Activated B cell treated with CpG ODN at 0.5 μM for 24 hours (primary cell): Measurements from ENCODE around the gene TMEM63A. TPM values are rescaled to one million over a fixed set of nuclear protein-coding genes. Genes with fewer than 3 reads are reported as not detected.
"Not testable (repeated sequence)": the region's sequence is repeated elsewhere in the genome, so short reads cannot be mapped to it uniquely, and the experiment has no call there.

Source experiments
- ATAC-seq: fragments of 200-7000 bp; cut with Tn5 transposase; one replicate; pipeline ENCODE4 v1.10.0; 2021; ENCODE audit warnings: low read depth, mild to moderate bottlenecking, moderate library complexity
- CTCF ChIA-PET: fragments of 350-600 bp; sonication (Branson Sonifier 250); formaldehyde crosslinking; loops from one replicate; lab custom pipeline; 2021; ENCODE audit warnings: antibody characterized with exemption; lab: Charles Lee
- POLR2A ChIA-PET: fragments of 350-600 bp; sonication (Branson Sonifier 250); formaldehyde crosslinking; loops from one replicate; lab custom pipeline; 2021; ENCODE audit warnings: antibody characterized with exemption; lab: Charles Lee
- DNase-seq: peaks from one replicate; pipeline ENCODE4 v3.0.0; 2022
- H3K27ac Mint-ChIP-seq: one replicate; pipeline ENCODE4 v1.8.0; 2020; ENCODE audit warnings: mixed read lengths
- H3K27me3 Mint-ChIP-seq: one replicate; pipeline ENCODE4 v1.8.0; 2021; ENCODE audit warnings: mixed read lengths
- H3K36me3 Mint-ChIP-seq: one replicate; pipeline ENCODE4 v1.8.0; 2021; ENCODE audit warnings: low read depth, mixed read lengths
- H3K4me1 Mint-ChIP-seq: one replicate; pipeline ENCODE4 v1.8.0; 2021; ENCODE audit warnings: mixed read lengths
- H3K4me3 Mint-ChIP-seq: one replicate; pipeline ENCODE4 v1.8.0; 2020; ENCODE audit warnings: mild to moderate bottlenecking, mixed read lengths
- H3K9me3 Mint-ChIP-seq: one replicate; pipeline ENCODE4 v1.8.0; 2020; ENCODE audit warnings: mixed read lengths
- intact Hi-C: fragments of 100-400 bp; cut with micrococcal nuclease; formaldehyde crosslinking; loops from one replicate; pipeline ENCODE4 v1.15.1; 2024
- total RNA-seq: library from RNA; stranded (reverse); gene quantifications from 2 replicates; pipeline ENCODE4 v1.2.3, GENCODE V29; 2022
- TF ChIP-seq, protein P1 (sequence below): fragments of 200-600 bp; IDR thresholded peaks from one replicate; pipeline ENCODE4 v1.8.0; 2022; ENCODE audit warnings: antibody characterized with exemption, mild to moderate bottlenecking

Gene TMEM63A
- total RNA-seq, 1 donor from 2014 or later = 74.5 TPM

DNA sequence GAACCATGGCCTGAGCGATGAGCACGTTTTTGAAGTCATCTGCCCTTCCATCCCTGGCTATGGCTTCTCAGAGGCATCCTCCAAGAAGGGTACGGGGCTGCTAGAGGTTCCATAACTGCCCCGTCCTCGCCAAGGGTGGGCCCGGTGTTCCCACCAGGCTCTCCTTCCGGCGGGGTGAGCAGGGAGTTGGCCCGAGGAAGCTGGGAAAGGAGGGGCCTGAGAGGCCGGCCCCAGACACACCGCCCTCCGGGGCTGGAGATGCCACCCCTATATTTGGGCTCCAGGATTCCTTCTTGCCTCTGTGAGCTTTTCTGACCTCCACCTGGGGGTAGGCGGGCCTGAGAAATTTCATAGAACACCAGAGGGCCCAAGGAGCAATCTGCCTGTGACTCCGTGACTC lies 43.4 kb downstream of the TMEM63A start:
- ChIA-PET POLR2A (no interaction called here), CTCF (no interaction called here)
- Mint-ChIP-seq H3K36me3 (no peaks in the 10 kb centered on the region), H3K27me3 (no peaks in the 10 kb centered on the region), H3K27ac (no peak overlapping the region), H3K4me1 (no peaks in the 10 kb centered on the region), H3K9me3 (no peaks in the 10 kb centered on the region), H3K4me3 (no peak overlapping the region)
- ATAC-seq (no peak), DNase-seq (no peak)
- intact Hi-C loops = no loop called here
- TF ChIP-seq, protein P1, sequence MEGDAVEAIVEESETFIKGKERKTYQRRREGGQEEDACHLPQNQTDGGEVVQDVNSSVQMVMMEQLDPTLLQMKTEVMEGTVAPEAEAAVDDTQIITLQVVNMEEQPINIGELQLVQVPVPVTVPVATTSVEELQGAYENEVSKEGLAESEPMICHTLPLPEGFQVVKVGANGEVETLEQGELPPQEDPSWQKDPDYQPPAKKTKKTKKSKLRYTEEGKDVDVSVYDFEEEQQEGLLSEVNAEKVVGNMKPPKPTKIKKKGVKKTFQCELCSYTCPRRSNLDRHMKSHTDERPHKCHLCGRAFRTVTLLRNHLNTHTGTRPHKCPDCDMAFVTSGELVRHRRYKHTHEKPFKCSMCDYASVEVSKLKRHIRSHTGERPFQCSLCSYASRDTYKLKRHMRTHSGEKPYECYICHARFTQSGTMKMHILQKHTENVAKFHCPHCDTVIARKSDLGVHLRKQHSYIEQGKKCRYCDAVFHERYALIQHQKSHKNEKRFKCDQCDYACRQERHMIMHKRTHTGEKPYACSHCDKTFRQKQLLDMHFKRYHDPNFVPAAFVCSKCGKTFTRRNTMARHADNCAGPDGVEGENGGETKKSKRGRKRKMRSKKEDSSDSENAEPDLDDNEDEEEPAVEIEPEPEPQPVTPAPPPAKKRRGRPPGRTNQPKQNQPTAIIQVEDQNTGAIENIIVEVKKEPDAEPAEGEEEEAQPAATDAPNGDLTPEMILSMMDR = no peak

DNA sequence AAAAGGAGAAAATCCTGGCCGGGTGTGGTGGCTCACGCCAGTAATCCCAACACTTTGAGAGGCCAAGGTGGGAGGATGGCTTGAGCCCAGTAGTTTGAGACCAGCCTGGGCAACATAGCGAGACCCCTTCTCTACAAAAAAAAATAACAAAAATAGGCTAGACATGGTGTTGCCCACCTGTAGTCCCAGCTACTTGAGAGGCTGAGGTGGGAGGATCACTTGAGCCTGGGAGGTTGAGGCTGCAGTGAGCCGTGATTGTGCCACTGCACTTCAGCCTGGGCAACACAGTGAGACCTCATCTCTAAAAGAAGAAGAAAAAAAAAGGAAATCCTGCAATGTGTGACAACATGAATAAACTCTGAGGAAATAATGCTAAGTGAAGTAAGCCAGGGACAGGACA lies 45.9 kb downstream of the TMEM63A start:
- DNase-seq, H3K36me3 Mint-ChIP-seq, ATAC-seq, H3K4me1 Mint-ChIP-seq, H3K27ac Mint-ChIP-seq, H3K9me3 Mint-ChIP-seq, POLR2A ChIA-PET, intact Hi-C loops, H3K27me3 Mint-ChIP-seq, H3K4me3 Mint-ChIP-seq, CTCF ChIA-PET: not testable (repeated sequence)

DNA sequence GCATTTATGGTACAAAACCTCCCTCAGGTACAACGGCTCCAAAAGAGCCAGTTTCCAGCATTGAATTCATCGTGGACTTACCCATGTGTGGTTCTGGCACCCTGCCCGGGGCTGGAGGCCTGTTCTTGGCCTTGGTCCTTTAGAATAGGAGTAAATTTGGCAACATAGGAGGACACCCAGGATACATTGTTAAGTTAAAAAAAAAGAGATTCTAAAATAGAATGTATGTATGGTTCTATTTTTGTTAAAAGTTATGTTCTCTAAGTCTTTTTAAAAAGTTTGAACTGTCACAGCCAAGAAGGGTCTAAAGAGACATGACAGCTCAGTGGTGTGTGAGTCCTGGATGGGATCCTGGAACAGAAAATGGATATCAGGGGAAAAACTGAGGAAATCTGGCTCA lies 46.3 kb downstream of the TMEM63A start:
- Mint-ChIP-seq H3K27me3 (no peaks in the 10 kb centered on the region), H3K4me1 (no peaks in the 10 kb centered on the region), H3K27ac (no peak overlapping the region), H3K4me3 (no peak overlapping the region), H3K36me3 (no peaks in the 10 kb centered on the region), H3K9me3 (no peaks in the 10 kb centered on the region)
- ChIA-PET CTCF (no interaction called here), POLR2A (interaction anchor here (0.6 kb wide), 1 partner anchor 87 kb away, joined by 5 read pairs; no protein-coding TSS in a partner anchor)
- intact Hi-C loops = no loop called here
- no peak for DNase-seq
- TF ChIP-seq, protein P1 = no peak
- ATAC-seq = no peak

DNA sequence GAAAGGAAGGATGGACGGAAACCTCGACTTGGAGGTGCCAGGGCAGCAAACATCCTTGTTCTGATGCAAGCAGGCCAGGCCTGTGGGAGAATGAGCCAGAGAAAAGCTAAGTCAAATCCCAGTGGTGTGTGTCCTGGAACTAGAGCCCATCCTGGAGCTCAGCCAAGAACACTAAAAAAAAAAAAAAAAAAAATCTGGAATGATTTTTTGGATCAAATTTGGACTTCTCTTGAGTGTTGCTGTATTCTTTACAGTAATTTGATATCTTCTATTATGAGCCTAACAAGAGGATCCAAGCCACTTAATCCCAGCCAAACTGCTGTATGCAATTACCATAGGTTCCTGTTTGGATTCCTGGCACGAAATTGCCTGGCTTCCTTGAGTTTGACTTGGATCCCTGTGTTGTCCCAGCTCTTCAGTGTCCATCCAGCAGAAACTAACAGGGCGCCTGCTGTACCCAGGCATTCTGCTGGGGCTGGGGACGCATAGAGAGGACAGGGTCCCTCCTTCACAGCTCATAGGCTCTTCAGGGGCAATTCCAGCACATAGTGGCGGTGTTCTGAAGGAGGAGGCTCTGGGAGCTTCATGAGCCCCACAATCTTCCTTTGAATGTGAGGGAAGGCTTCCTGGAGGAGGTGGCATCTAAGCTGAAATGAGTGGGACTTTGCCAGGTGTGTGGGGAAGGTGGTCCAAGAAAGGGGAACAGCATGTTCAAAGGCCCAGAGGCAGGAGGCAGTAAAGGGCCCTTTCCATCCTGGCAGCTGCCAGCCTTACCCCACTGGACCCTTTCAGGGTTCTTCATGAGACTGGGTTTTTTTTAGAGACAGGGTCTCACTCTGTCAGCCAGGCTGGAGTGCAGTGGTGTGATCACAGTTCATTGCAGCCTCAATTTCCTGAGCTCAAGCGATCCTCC lies 47.5 kb downstream of the TMEM63A start:
- TF ChIP-seq, protein P1 = no peak
- no peaks in the 10 kb centered on the region for H3K4me1 Mint-ChIP-seq

DNA sequence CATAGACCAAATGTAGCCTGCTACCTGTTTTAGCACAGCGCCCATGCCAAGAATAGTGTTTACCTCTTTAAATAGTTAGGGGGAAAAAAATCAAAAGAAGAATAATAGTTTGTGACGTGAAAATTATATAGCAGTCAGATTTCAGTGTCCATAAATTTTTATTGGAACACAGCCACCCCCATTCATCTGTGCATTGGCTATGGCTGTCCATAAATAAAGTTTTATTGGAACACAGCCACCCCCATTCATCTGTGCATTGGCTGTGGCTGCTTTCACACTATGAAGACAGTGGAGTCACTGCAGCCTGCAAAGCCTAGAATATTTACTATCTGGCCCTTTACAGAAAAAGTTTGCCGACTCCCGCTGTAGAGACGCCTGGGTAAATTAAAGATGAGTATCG lies 51.3 kb downstream of the TMEM63A start:
- no peaks in the 10 kb centered on the region for H3K36me3 Mint-ChIP-seq
- no peaks in the 10 kb centered on the region for H3K4me1 Mint-ChIP-seq
- intact Hi-C loops = no loop called here
- no peaks in the 10 kb centered on the region for H3K9me3 Mint-ChIP-seq
- ChIA-PET POLR2A (no interaction called here), CTCF (no interaction called here)
- ATAC-seq (no peak), DNase-seq (no peak)
- no peak overlapping the region for H3K4me3 Mint-ChIP-seq
- H3K27ac Mint-ChIP-seq = no peak overlapping the region
- TF ChIP-seq, protein P1 = no peak
- H3K27me3 Mint-ChIP-seq = no peaks in the 10 kb centered on the region

More for the DNA sequence above, 47.5 kb downstream of the TMEM63A start:
- POLR2A ChIA-PET = interaction anchor here (0.8 to 1.3 kb wide), 2 partner anchors 48 to 57 kb away, joined by 3 read pairs; partner anchors contain the start of genes SRP9 and TMEM63A
- CTCF ChIA-PET = no interaction called here
- intact Hi-C loops = no loop called here
- DNase-seq (no peak), ATAC-seq (no peak)
- Mint-ChIP-seq H3K27ac (no peak overlapping the region), H3K36me3 (no peaks in the 10 kb centered on the region), H3K9me3 (no peaks in the 10 kb centered on the region), H3K27me3 (no peaks in the 10 kb centered on the region), H3K4me3 (no peak overlapping the region)
